Esophagus mucosa (tissue), 1 donor: ENCODE measurements around the gene ZNF654. TPM values are rescaled to one million over a fixed set of nuclear protein-coding genes. Genes with fewer than 3 reads are reported as not detected.

Experiments used
- total RNA-seq: library from RNA; stranded (reverse); gene quantifications from one replicate; pipeline ENCODE4 v1.2.4, GENCODE V29; 2023
- donor health status: DM: yes; HTN: yes; CAD: no.

The ZNF654 gene
- total RNA-seq, 1 donor from 2014 or later = 13.1 TPM

Other genes starting within 250 kb of the ZNF654 start
- gene CGGBP1, start 250 bp upstream of the ZNF654 start, total RNA-seq = 34.4 TPM
- 15.1 TPM for gene C3orf38, start 90.7 kb downstream of the ZNF654 start, total RNA-seq